Activated T-cell treated with anti-CD3 and anti-CD28 coated beads, Interleukin-2, amount 50 U/mL, for 72 hours (primary cell): ENCODE measurements around the gene SCAMP5. TPM values are rescaled to one million over a fixed set of nuclear protein-coding genes. Genes with fewer than 3 reads are reported as not detected.

ENCODE experiments used
- ATAC-seq, 2 donors: fragments of 150-1000 bp; cut with Tn5 transposase; replicated peaks in 1 of 2; 2 replicates each; pipeline ENCODE4 v1.10.0; 2021; ENCODE audit warnings: moderate library complexity in 2 of 2, mild to moderate bottlenecking in 1 of 2
- DNase-seq, 2 donors: peaks; one replicate each; pipeline ENCODE4 v3.0.0; 2021 to 2022; ENCODE audit warnings: mixed read lengths in 1 of 2
- H3K27ac Mint-ChIP-seq: one replicate; pipeline ENCODE4 v1.8.0; 2022; ENCODE audit warnings: mild to moderate bottlenecking, moderate library complexity, mixed read lengths
- H3K27me3 Mint-ChIP-seq: one replicate; pipeline ENCODE4 v1.8.0; 2022; ENCODE audit warnings: low read depth, mixed read lengths
- H3K36me3 Mint-ChIP-seq, 2 donors: one replicate each; pipeline ENCODE4 v1.8.0; 2022; ENCODE audit warnings: mixed read lengths in 2 of 2, mild to moderate bottlenecking in 1 of 2; ENCODE audit not compliant: insufficient read depth in 2 of 2
- H3K4me1 Mint-ChIP-seq: one replicate; pipeline ENCODE4 v1.8.0; 2022; ENCODE audit warnings: low read depth, mixed read lengths
- H3K4me3 Mint-ChIP-seq, 2 donors: one replicate each; pipeline ENCODE4 v1.8.0; 2022; ENCODE audit warnings: mild to moderate bottlenecking in 2 of 2, mixed read lengths in 2 of 2, moderate library complexity in 2 of 2
- H3K9me3 Mint-ChIP-seq, 2 donors: one replicate each; pipeline ENCODE4 v1.8.0; 2022; ENCODE audit warnings: mixed read lengths in 2 of 2
- total RNA-seq, 2 donors: library from RNA; stranded (reverse); gene quantifications; one replicate each; pipeline ENCODE4 v1.2.3, GENCODE V29; 2022

SCAMP5 gene
- total RNA-seq, 2 donors from 2014 or later = 0.31 to 1.2 TPM

GRCh38 chr15:75063338-75063737 is 68.0 kb downstream of the SCAMP5 start:
- peak overlapping the region; percentile 2 for H3K27ac Mint-ChIP-seq
- no peaks in the 10 kb centered on the region for H3K9me3 Mint-ChIP-seq
- no peak for DNase-seq
- no peak overlapping the region for H3K4me3 Mint-ChIP-seq
- peaks cover 2% of the 10 kb centered on the region for H3K27me3 Mint-ChIP-seq
- H3K4me1 Mint-ChIP-seq = peaks cover 34% of the 10 kb centered on the region
- ATAC-seq = no peak
- H3K36me3 Mint-ChIP-seq = peaks cover 7 to 9% of the 10 kb centered on the region in 2 donors

- peaks cover 8% of the 10 kb centered on the region for H3K27me3 Mint-ChIP-seq
- DNase-seq = no peak
- H3K36me3 Mint-ChIP-seq = peaks cover 7 to 9% of the 10 kb centered on the region in 2 donors
- no peak overlapping the region for H3K4me3 Mint-ChIP-seq
- H3K9me3 Mint-ChIP-seq = no peaks in the 10 kb centered on the region
- H3K27ac Mint-ChIP-seq = no peak overlapping the region
- peaks cover 40% of the 10 kb centered on the region for H3K4me1 Mint-ChIP-seq
- no peak for ATAC-seq
Observed at GRCh38 chr15:75063889-75064288, 68.5 kb downstream of the SCAMP5 start.

GRCh38 chr15:75064846-75065245 is 69.5 kb downstream of the SCAMP5 start:
- H3K27me3 Mint-ChIP-seq = peaks cover 12% of the 10 kb centered on the region
- H3K9me3 Mint-ChIP-seq = no peaks in the 10 kb centered on the region
- DNase-seq (no peak), ATAC-seq (no peak)
- no peak overlapping the region for H3K4me3 Mint-ChIP-seq
- peaks cover 49% of the 10 kb centered on the region for H3K4me1 Mint-ChIP-seq
- H3K27ac Mint-ChIP-seq = no peak overlapping the region
- H3K36me3 Mint-ChIP-seq = peaks cover 7 to 9% of the 10 kb centered on the region in 2 donors

- ATAC-seq = no peak
- H3K4me3 Mint-ChIP-seq = peak overlapping the region in 1 of 2 donors; percentile 2
Observed at GRCh38 chr15:75065467-75065850, 70.1 kb downstream of the SCAMP5 start.

GRCh38 chr15:75065851-75066509 is 70.6 kb downstream of the SCAMP5 start:
- H3K27ac Mint-ChIP-seq = no peak overlapping the region
- no peak for DNase-seq
- ATAC-seq = no peak
- H3K4me1 Mint-ChIP-seq = peaks cover 50% of the 10 kb centered on the region
- no peaks in the 10 kb centered on the region for H3K9me3 Mint-ChIP-seq
- H3K27me3 Mint-ChIP-seq = peaks cover 19% of the 10 kb centered on the region
- peak overlapping the region; percentile 37 to 70 for H3K4me3 Mint-ChIP-seq
- H3K36me3 Mint-ChIP-seq = peaks cover 7 to 9% of the 10 kb centered on the region in 2 donors

More at GRCh38 chr15:75065467-75065850, 70.1 kb downstream of the SCAMP5 start:
- peaks cover 7 to 9% of the 10 kb centered on the region in 2 donors for H3K36me3 Mint-ChIP-seq
- peaks cover 16% of the 10 kb centered on the region for H3K27me3 Mint-ChIP-seq
- DNase-seq = no peak
- peaks cover 51% of the 10 kb centered on the region for H3K4me1 Mint-ChIP-seq
- H3K9me3 Mint-ChIP-seq = no peaks in the 10 kb centered on the region
- H3K27ac Mint-ChIP-seq = no peak overlapping the region

- H3K9me3 Mint-ChIP-seq = no peaks in the 10 kb centered on the region
- peaks cover 44% of the 10 kb centered on the region for H3K4me1 Mint-ChIP-seq
- H3K27me3 Mint-ChIP-seq = peaks cover 31% of the 10 kb centered on the region
- peak overlapping the region; percentile 76 for H3K27ac Mint-ChIP-seq
- H3K36me3 Mint-ChIP-seq = peaks cover 9 to 10% of the 10 kb centered on the region in 2 donors
- DNase-seq = peak; percentile 70 to 71
- H3K4me3 Mint-ChIP-seq = peak overlapping the region; percentile 51 to 83
- ATAC-seq = peak; percentile 85 to 87
Observed at GRCh38 chr15:75067123-75067830, 71.9 kb downstream of the SCAMP5 start.

GRCh38 chr15:75068748-75069147 is 73.4 kb downstream of the SCAMP5 start:
- no peak for DNase-seq
- H3K36me3 Mint-ChIP-seq = peaks cover 9 to 10% of the 10 kb centered on the region in 2 donors
- H3K4me1 Mint-ChIP-seq = peaks cover 44% of the 10 kb centered on the region
- no peak overlapping the region for H3K4me3 Mint-ChIP-seq
- ATAC-seq = no peak
- H3K27ac Mint-ChIP-seq = no peak overlapping the region
- H3K9me3 Mint-ChIP-seq = no peaks in the 10 kb centered on the region
- H3K27me3 Mint-ChIP-seq = peaks cover 38% of the 10 kb centered on the region

- Mint-ChIP-seq H3K9me3 (no peaks in the 10 kb centered on the region), H3K36me3 (peaks cover 9 to 10% of the 10 kb centered on the region in 2 donors), H3K27ac (peak overlapping the region; percentile 51), H3K4me3 (peak overlapping the region; percentile 2 to 59), H3K27me3 (peaks cover 38% of the 10 kb centered on the region), H3K4me1 (peaks cover 44% of the 10 kb centered on the region)
- ATAC-seq (peak; percentile 22 to 30), DNase-seq (no peak)
Observed at GRCh38 chr15:75069301-75069925, 74.0 kb downstream of the SCAMP5 start.

- ATAC-seq = no peak
- Mint-ChIP-seq H3K4me3 (no peak overlapping the region), H3K27ac (no peak overlapping the region), H3K9me3 (peaks cover 3% of the 10 kb centered on the region in 2 donors), H3K4me1 (peaks cover 39% of the 10 kb centered on the region), H3K36me3 (peaks cover 8 to 9% of the 10 kb centered on the region in 2 donors), H3K27me3 (peaks cover 38% of the 10 kb centered on the region)
- no peak for DNase-seq
Observed at GRCh38 chr15:75070674-75071073, 75.3 kb downstream of the SCAMP5 start.

Other genes with a start within 250 kb of the SCAMP5 start
- not detected for gene CYP1A2, start 246.7 kb upstream of the SCAMP5 start, total RNA-seq
- 100 to 1,000 TPM; 200 to 267 TPM for gene CSK, start 213.5 kb upstream of the SCAMP5 start, total RNA-seq
- under 1 TPM; 0.53 to 0.72 TPM for gene LMAN1L, start 182.7 kb upstream of the SCAMP5 start, total RNA-seq
- gene CPLX3, start 168.9 kb upstream of the SCAMP5 start, total RNA-seq = under 1 TPM; 0.14 to 0.17 TPM
- 10 to 100 TPM; 48.5 to 53.8 TPM for gene ULK3, start 152.4 kb upstream of the SCAMP5 start, total RNA-seq
- 10 to 100 TPM; 66.4 to 77.0 TPM for gene SCAMP2, start 122.2 kb upstream of the SCAMP5 start, total RNA-seq
- gene MPI, start 105.5 kb upstream of the SCAMP5 start, total RNA-seq = 10 to 100 TPM; 29.6 to 32.1 TPM
- 10 to 100 TPM; 88.3 to 90.1 TPM for gene FAM219B, start 88.7 kb upstream of the SCAMP5 start, total RNA-seq
- gene COX5A, start 57.5 kb upstream of the SCAMP5 start, total RNA-seq = 100 to 1,000 TPM; 241 to 246 TPM
- 1 to 10 TPM; 2.2 to 3.6 TPM for gene RPP25, start 38.8 kb upstream of the SCAMP5 start, total RNA-seq
- gene PPCDC, start 28.0 kb downstream of the SCAMP5 start, total RNA-seq = 10 to 100 TPM; 29.6 to 29.7 TPM
- gene C15orf39, start 206.3 kb downstream of the SCAMP5 start, total RNA-seq = 10 to 100 TPM; 16.5 to 22.0 TPM